ENCODE data around the gene DENND1C. TPM values are rescaled to one million over a fixed set of nuclear protein-coding genes. Genes with fewer than 3 reads are reported as not detected.

The DENND1C gene
- polyA plus RNA-seq, 2 of the 4 experiments (the other 2 are of a cell fraction), result 0.30 to 0.32 TPM

- Histone ChIP-seq H3K4me1 (peaks cover 4% of the 10 kb centered on the region; the same call in 1 of the 3 replicates), H3K27ac (no peak overlapping the region), H3K9me3 (no peaks in the 10 kb centered on the region), H3K4me3 (no peak overlapping the region), H3K4me2 (no peak overlapping the region)
- 100% methylated on average over 3 of the region's 9 CpGs for WGBS (ENCODE audit: missing lambda C conversion rate)
- ATAC-seq (no peak), FAIRE-seq (no peak), DNase-seq (ENCODE audit: low read depth in 1 of 2, low spot score in 1 of 2) (no peak)
- ChIA-PET POLR2A (no interaction called here), CTCF (no interaction called here)
- TF ChIP-seq CEBPB (IDR thresholded peaks at IDR 0.05) (no peak), FOXS1 (CRISPR knock-in tag; IDR thresholded peaks at IDR 0.05) (no peak), MYC (IDR thresholded peaks at IDR 0.05; ENCODE audit: borderline replicate concordance, low read length) (no peak), ZNF302 (CRISPR knock-in tag; IDR thresholded peaks at IDR 0.05) (no peak)
These were observed 7.9 kb downstream of the DENND1C start for GRCh38 chr19:6473647-6474046.

- Histone ChIP-seq H3K9me3 (no peaks in the 10 kb centered on the region), H3K4me3 (no peak overlapping the region), H3K4me2 (no peak overlapping the region), H3K27ac (no peak overlapping the region), H3K4me1 (peaks cover 4% of the 10 kb centered on the region; the same call in 1 of the 3 replicates)
- ATAC-seq (no peak), DNase-seq (ENCODE audit: low read depth in 1 of 2, low spot score in 1 of 2) (no peak), FAIRE-seq (no peak)
- POLR2A ChIA-PET, result no interaction called here
- CTCF ChIA-PET, result interaction anchor here (1.0 to 1.8 kb wide), 3 partner anchors 9 to 390 kb away, joined by 3 to 5 read pairs (median 5); partner anchors contain the start of gene DENND1C
- 0% methylated on average over 1 of the region's 4 CpGs for WGBS (ENCODE audit: missing lambda C conversion rate)
- TF ChIP-seq JUNB (IDR thresholded peaks at IDR 0.05), result no peak
- TF ChIP-seq FOSB (CRISPR knock-in tag; IDR thresholded peaks at IDR 0.05), result no peak
- TF ChIP-seq CTCF (IDR thresholded peaks at IDR 0.05), result no peak
- no peak for TF ChIP-seq HOXB13 (CRISPR knock-in tag; IDR thresholded peaks at IDR 0.05; ENCODE audit: low read depth)
- TF ChIP-seq HOXB5 (CRISPR knock-in tag; IDR thresholded peaks at IDR 0.05), result no peak
- no peak for TF ChIP-seq REST (IDR thresholded peaks at IDR 0.05)
- TF ChIP-seq EP300 (IDR thresholded peaks at IDR 0.05), result no peak
- TF ChIP-seq CHD2 (IDR thresholded peaks at IDR 0.05; ENCODE audit: low read length, partially characterized antibody), result no peak
- TF ChIP-seq HDAC2 (IDR thresholded peaks at IDR 0.05), result no peak
- no peak for TF ChIP-seq SREBF2 (IDR thresholded peaks at IDR 0.05)
- TF ChIP-seq MYC (IDR thresholded peaks at IDR 0.05; ENCODE audit: borderline replicate concordance, low read length), result no peak
- TF ChIP-seq TP53 (CRISPR knock-in tag; IDR thresholded peaks at IDR 0.05), result no peak
- TF ChIP-seq GATA3 (IDR thresholded peaks at IDR 0.05; ENCODE audit: borderline replicate concordance), result no peak
- TF ChIP-seq FOSL2 (IDR thresholded peaks at IDR 0.05), result no peak
- TF ChIP-seq FOSL2 (CRISPR knock-in tag; IDR thresholded peaks at IDR 0.05), result no peak
- no peak for TF ChIP-seq NFE2L2 (conservative IDR thresholded peaks at IDR 0.05; ENCODE audit: low read length)
These were observed 8.9 kb downstream of the DENND1C start for GRCh38 chr19:6472713-6473112.

GRCh38 chr19:6471076-6471475, 10.5 kb downstream of the DENND1C start:
- CTCF ChIA-PET, result no interaction called here
- POLR2A ChIA-PET, result no interaction called here
- no peaks in the 10 kb centered on the region for H3K9me3 ChIP-seq
- FAIRE-seq (no peak), ATAC-seq (no peak), DNase-seq (ENCODE audit: low read depth in 1 of 2, low spot score in 1 of 2) (no peak)
- 71% methylated on average over 12 of the region's 14 CpGs for WGBS (ENCODE audit: missing lambda C conversion rate)
- no peak overlapping the region for H3K27ac ChIP-seq
- TF ChIP-seq EHMT2 (IDR thresholded peaks at IDR 0.05; ENCODE audit: low read depth) (no peak), ESRRA (IDR thresholded peaks at IDR 0.05; ENCODE audit: borderline replicate concordance, low read length) (no peak), CEBPB (IDR thresholded peaks at IDR 0.05) (no peak), HDAC2 (IDR thresholded peaks at IDR 0.05) (no peak), CBX2 (IDR thresholded peaks at IDR 0.05; ENCODE audit: borderline replicate concordance, low read depth) (no peak), EP300 (IDR thresholded peaks at IDR 0.05) (no peak), RARB (CRISPR knock-in tag; IDR thresholded peaks at IDR 0.05) (no peak), FOSL2 (IDR thresholded peaks at IDR 0.05) (no peak), FOSL2 (CRISPR knock-in tag; IDR thresholded peaks at IDR 0.05) (no peak), BCL3 (IDR thresholded peaks at IDR 0.05) (no peak), HEYL (CRISPR knock-in tag; IDR thresholded peaks at IDR 0.05) (no peak), JUN (IDR thresholded peaks at IDR 0.05) (no peak), SREBF2 (IDR thresholded peaks at IDR 0.05) (no peak), MAFK (IDR thresholded peaks at IDR 0.05; ENCODE audit: partially characterized antibody) (no peak), JUNB (IDR thresholded peaks at IDR 0.05) (no peak), EHF (CRISPR knock-in tag; IDR thresholded peaks at IDR 0.05) (no peak), HOXA7 (CRISPR knock-in tag; IDR thresholded peaks at IDR 0.05) (no peak)
- H3K4me3 ChIP-seq, result no peak overlapping the region
- H3K4me2 ChIP-seq, result no peak overlapping the region
- H3K4me1 ChIP-seq, result peaks cover 4% of the 10 kb centered on the region; the same call in 1 of the 3 replicates

Data from A549 (cell line).